ENCODE measurements around the gene ABCG4. TPM values are rescaled to one million over a fixed set of nuclear protein-coding genes. Genes with fewer than 3 reads are reported as not detected.
A peak's percentile ranks its signal among the peaks of the same experiment; 100 is the strongest.
"Not testable (repeated sequence)": the region's sequence is repeated elsewhere in the genome, so short reads cannot be mapped to it uniquely, and the experiment has no call there.

The ABCG4 gene
- total RNA-seq, 2 experiments from 2014 or later, result not detected

DNA sequence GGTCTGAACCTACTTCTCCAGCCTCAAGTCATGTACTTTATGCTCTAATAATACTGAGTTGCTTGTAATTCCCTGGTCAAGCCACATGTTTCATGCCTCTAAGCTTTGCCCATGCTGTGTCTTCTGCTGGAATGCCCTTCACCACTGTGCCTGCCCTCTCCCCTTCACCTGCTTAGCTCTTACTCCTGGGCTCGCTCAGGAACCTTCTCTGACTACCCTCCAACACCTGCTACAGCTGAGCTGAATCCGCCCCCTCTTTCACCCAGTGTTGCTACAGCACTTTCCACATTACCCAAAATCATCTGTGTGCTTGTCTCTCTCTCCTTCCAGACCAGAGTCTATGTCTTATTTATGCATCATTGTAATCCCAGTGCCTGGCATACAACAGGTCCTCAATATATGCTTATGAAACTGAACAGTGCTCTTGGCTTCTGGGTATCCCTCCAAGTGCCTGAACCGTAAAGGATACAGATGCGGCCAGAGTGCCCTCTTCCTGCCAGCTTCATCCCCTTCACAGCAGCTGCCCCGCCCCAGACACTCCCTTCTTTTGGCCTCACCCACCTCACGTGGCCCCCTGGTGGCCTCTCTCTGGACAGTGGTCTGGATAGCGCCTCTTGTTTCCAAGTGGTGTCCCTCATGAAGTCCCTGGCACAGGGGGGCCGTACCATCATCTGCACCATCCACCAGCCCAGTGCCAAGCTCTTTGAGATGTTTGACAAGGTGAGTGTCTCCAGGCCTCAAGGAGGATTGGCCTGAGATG lies 7.1 kb downstream of the ABCG4 start:
- intact Hi-C loops (cut with micrococcal nuclease), result no loop called here
- no peaks in the 10 kb centered on the region for H3K36me3 Mint-ChIP-seq
- H3K27ac Mint-ChIP-seq, result no peak overlapping the region
- CTCF ChIA-PET, result interaction anchor here (0.6 kb wide), 1 partner anchor 13 kb away, joined by 4 read pairs; the partner anchor contains the start of gene NLRX1
- DNase-seq, result peak; percentile 27
- H3K4me1 Mint-ChIP-seq (ENCODE audit: low read depth), result no peaks in the 10 kb centered on the region
- H3K27me3 Mint-ChIP-seq, result no peaks in the 10 kb centered on the region
- H3K9me3 Mint-ChIP-seq, result no peaks in the 10 kb centered on the region
- POLR2A ChIA-PET, result interaction anchor here (1.5 kb wide), 1 partner anchor 13 kb away, joined by 4 read pairs; no protein-coding TSS in a partner anchor
- H3K4me3 Mint-ChIP-seq, result no peak overlapping the region

DNA sequence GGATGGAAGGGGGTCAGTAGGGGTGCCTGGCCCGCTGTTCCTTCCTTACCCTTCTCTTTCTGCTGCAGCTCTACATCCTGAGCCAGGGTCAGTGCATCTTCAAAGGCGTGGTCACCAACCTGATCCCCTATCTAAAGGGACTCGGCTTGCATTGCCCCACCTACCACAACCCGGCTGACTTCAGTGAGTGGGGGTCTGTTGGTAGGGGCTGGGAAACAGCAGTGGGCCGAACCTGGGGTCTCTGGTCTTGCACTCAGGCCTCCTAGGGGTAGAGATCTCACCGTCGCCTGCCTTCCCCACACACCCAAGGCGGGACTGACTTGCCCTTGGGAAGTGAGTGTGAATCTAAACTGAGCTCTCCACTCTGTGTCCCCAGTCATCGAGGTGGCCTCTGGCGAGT lies 7.6 kb downstream of the ABCG4 start:
- Mint-ChIP-seq H3K27ac (no peak overlapping the region), H3K27me3 (no peaks in the 10 kb centered on the region), H3K9me3 (no peaks in the 10 kb centered on the region), H3K4me3 (no peak overlapping the region), H3K36me3 (no peaks in the 10 kb centered on the region), H3K4me1 (ENCODE audit: low read depth) (no peaks in the 10 kb centered on the region)
- ChIA-PET POLR2A (interaction anchor here (1.5 kb wide), 1 partner anchor 13 kb away, joined by 4 read pairs; no protein-coding TSS in a partner anchor), CTCF (interaction anchor here (4.1 kb wide), 1 partner anchor 13 kb away, joined by 19 read pairs; the partner anchor contains the start of gene NLRX1)
- no peak for DNase-seq
- intact Hi-C loops (cut with micrococcal nuclease), result no loop called here

DNA sequence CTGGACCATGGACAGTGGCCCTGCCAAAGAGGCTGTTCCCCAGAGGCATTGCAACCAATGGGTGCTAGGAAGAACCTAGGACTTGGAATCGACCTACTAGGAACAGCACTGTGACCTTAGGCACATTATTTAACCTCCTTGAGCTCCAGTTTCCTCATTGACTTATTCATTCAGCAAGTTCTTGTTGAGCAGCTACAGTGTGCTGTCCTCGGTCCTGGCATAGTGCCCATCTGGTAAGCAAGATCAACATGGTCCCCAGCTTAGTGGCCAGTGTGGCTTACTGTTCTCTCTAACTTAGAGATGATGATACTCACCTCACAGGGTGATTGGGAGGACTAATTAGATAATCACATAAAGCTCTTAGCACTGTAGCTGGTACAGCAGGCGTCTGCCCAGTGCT lies 8.2 kb downstream of the ABCG4 start:
- Mint-ChIP-seq H3K36me3 (no peaks in the 10 kb centered on the region), H3K4me1 (ENCODE audit: low read depth) (no peaks in the 10 kb centered on the region), H3K4me3 (no peak overlapping the region), H3K27me3 (no peaks in the 10 kb centered on the region), H3K9me3 (no peaks in the 10 kb centered on the region), H3K27ac (no peak overlapping the region)
- ChIA-PET POLR2A (interaction anchor here (0.6 kb wide), 1 partner anchor 144 kb away, joined by 3 read pairs; no protein-coding TSS in a partner anchor), CTCF (interaction anchor here (4.1 kb wide), 1 partner anchor 13 kb away, joined by 19 read pairs; the partner anchor contains the start of gene NLRX1)
- DNase-seq, result no peak
- intact Hi-C loops (cut with micrococcal nuclease), result no loop called here

DNA sequence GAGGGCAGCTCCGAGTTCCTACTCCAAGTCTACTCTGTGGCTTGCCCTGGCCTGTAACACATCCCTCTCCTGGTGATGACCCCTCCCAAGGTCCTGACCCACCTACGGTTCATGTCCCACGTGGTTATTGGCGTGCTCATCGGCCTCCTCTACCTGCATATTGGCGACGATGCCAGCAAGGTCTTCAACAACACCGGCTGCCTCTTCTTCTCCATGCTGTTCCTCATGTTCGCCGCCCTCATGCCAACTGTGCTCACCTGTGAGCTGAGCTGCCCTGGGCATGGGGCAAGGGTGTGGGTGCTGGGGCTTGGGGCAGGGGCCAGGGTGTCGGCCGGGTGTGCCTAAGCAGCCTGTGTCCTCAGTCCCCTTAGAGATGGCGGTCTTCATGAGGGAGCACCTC lies 9.6 kb downstream of the ABCG4 start:
- Mint-ChIP-seq H3K9me3 (no peaks in the 10 kb centered on the region), H3K4me3 (no peak overlapping the region), H3K36me3 (no peaks in the 10 kb centered on the region), H3K4me1 (ENCODE audit: low read depth) (no peaks in the 10 kb centered on the region), H3K27ac (no peak overlapping the region), H3K27me3 (no peaks in the 10 kb centered on the region)
- ChIA-PET CTCF (interaction anchor here (4.1 kb wide), 1 partner anchor 11 kb away, joined by 19 read pairs; the partner anchor contains the start of gene NLRX1), POLR2A (no interaction called here)
- DNase-seq, result no peak
- intact Hi-C loops (cut with micrococcal nuclease), result no loop called here

DNA sequence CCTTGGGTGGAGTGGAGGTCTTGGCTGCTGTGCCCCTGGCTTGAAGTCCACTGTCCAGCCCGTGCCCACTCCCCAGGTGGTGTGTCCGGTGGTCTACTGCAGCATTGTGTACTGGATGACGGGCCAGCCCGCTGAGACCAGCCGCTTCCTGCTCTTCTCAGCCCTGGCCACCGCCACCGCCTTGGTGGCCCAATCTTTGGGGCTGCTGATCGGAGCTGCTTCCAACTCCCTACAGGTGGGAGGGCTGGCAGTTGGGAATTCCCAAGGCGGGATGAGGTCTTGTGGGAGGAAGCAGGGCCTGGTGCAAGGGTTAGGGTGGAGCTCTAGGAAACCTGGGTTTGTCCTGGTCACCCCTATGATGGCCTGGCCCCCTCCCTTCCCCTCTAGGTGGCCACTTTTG lies 11.3 kb downstream of the ABCG4 start:
- intact Hi-C loops (cut with micrococcal nuclease), result no loop called here
- Mint-ChIP-seq H3K27me3 (no peaks in the 10 kb centered on the region), H3K9me3 (no peaks in the 10 kb centered on the region), H3K4me3 (no peak overlapping the region), H3K36me3 (no peaks in the 10 kb centered on the region), H3K4me1 (ENCODE audit: low read depth) (no peaks in the 10 kb centered on the region), H3K27ac (no peak overlapping the region)
- ChIA-PET CTCF (interaction anchor here (0.6 to 4.1 kb wide), 5 partner anchors 8 to 164 kb away, joined by 3 to 19 read pairs (median 3); partner anchors contain the start of gene NLRX1), POLR2A (interaction anchor here (1.2 kb wide), 1 partner anchor 9 kb away, joined by 3 read pairs; the partner anchor contains the start of gene NLRX1)
- no peak for DNase-seq

DNA sequence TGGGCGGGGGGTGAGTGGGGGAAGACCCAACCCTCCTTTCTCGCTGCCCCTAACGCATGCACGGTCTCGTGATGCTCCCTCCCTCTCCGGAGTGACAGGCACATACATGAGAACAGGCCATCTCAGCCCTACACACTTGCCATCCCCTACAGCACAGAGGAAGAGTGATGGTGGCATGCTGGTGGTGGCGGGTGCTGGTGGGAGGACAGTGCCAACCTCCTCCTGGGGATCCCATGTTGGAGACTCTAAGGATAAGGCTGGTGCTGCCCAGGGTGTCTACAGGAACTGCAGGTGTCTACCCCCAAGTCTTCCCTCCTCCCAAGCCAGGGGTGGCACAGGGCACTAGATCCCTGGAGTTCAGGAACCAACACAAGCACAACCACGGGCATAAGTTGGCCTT lies 13.0 kb downstream of the ABCG4 start:
- H3K4me3 Mint-ChIP-seq, result no peak overlapping the region
- ChIA-PET CTCF (no interaction called here), POLR2A (no interaction called here)
- intact Hi-C loops (cut with micrococcal nuclease), result no loop called here
- H3K36me3 Mint-ChIP-seq, result no peaks in the 10 kb centered on the region
- H3K4me1 Mint-ChIP-seq (ENCODE audit: low read depth), result no peaks in the 10 kb centered on the region
- no peaks in the 10 kb centered on the region for H3K9me3 Mint-ChIP-seq
- no peaks in the 10 kb centered on the region for H3K27me3 Mint-ChIP-seq
- H3K27ac Mint-ChIP-seq, result no peak overlapping the region
- DNase-seq, result no peak

DNA sequence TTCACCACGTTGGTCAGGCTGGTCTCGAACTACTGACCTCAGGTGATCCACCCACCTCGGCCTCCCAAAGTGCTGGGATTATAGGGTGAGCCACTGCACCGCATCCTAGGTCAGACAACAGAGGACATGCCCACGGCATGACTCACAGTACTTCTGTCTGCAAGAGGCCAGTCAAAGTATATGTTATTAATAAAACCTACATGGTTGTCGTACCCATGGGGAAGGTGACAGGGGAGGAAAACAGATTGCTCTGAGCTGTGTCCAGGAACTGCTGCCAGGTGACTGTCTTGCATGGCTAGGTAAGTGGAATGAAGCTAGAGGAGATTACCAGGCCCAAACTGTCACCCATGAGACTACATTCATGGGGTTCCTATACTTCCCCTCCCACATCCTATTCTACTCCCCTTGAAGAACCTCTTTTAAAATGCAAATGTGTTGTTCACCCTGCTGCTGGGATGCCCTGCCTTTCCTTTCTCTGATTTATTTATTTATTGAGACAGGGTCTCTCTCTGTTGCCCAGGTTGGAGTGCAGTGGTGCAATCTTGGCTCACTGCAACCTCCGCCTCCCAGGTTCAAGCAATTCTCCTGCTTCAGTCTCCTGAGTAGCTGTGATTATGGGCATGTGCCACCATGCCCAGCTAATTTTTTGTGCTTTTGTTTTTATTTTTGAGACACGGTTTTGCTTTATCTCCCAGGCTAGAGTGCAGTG lies 17.7 kb downstream of the ABCG4 start:
- Mint-ChIP-seq H3K27me3 (no peaks in the 10 kb centered on the region), H3K4me1 (ENCODE audit: low read depth) (peaks cover 11% of the 10 kb centered on the region), H3K4me3 (no peak overlapping the region), H3K27ac (no peak overlapping the region), H3K36me3 (no peaks in the 10 kb centered on the region), H3K9me3 (no peaks in the 10 kb centered on the region)
- ChIA-PET POLR2A (interaction anchor here (0.6 kb wide), 1 partner anchor 89 kb away, joined by 3 read pairs; no protein-coding TSS in a partner anchor), CTCF (no interaction called here)
- intact Hi-C loops (cut with micrococcal nuclease), result loop anchor here (5.0 kb wide), 2 partner anchors 64 to 156 kb away; partner anchors contain the start of gene DPAGT1
- DNase-seq, result no peak

DNA sequence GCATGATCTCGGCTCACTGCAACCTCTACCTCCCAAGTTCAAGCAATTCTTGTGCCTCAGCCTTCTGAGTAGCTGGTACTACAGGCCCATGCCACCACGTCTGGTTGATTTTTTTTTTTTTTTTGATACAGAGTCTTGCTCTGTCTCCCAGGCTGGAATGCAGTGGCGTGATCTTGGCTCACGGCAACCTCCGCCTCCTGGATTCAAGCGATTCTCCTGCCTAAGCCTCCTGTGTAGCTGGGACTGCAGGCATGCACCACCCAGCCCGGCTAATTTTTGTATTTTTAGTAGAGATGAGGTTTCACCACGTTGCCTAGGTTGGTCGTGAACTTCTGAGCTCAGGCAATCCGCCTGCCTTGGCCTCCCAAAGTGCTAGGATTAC lies 18.2 kb downstream of the ABCG4 start:
- intact Hi-C loops (cut with micrococcal nuclease), result loop anchor here (5.0 kb wide), 2 partner anchors 65 to 155 kb away; partner anchors contain the start of gene DPAGT1
- H3K9me3 Mint-ChIP-seq, CTCF ChIA-PET, DNase-seq, H3K27me3 Mint-ChIP-seq, H3K36me3 Mint-ChIP-seq, H3K27ac Mint-ChIP-seq, H3K4me3 Mint-ChIP-seq: not testable (repeated sequence)
- peaks cover 11% of the 10 kb centered on the region for H3K4me1 Mint-ChIP-seq (ENCODE audit: low read depth)
- POLR2A ChIA-PET, result interaction anchor here (0.6 kb wide), 1 partner anchor 89 kb away, joined by 3 read pairs; no protein-coding TSS in a partner anchor

DNA sequence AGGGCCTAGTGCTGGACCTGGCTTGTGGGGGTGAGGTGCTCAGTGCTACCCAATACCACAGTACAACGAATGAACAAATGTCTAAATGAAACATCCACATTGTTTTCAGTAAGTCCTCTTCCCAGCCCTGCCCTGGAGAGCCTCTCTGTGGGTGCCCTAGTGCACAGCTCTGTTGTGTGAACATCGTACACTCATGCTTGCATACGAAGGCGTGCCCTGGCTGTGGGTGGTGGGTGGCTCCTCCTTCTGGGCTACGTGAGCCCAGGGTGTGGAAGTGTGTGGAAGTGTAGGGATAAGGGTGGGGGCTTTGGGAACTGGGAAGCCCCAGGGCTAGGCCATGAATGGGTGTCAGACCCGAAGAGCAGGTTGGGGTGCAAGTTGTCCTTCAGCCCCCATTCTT lies 19.1 kb downstream of the ABCG4 start:
- Mint-ChIP-seq H3K27me3 (no peaks in the 10 kb centered on the region), H3K36me3 (no peaks in the 10 kb centered on the region), H3K27ac (peak overlapping the region; percentile 23), H3K4me3 (peak overlapping the region; percentile 89), H3K4me1 (ENCODE audit: low read depth) (peaks cover 11% of the 10 kb centered on the region), H3K9me3 (no peaks in the 10 kb centered on the region)
- DNase-seq, result no peak
- ChIA-PET CTCF (interaction anchor here (1.0 kb wide), 1 partner anchor 155 kb away, joined by 3 read pairs; no protein-coding TSS in a partner anchor), POLR2A (no interaction called here)
- intact Hi-C loops (cut with micrococcal nuclease), result loop anchor here (5.0 kb wide), 2 partner anchors 66 to 154 kb away; partner anchors contain the start of gene DPAGT1

DNA sequence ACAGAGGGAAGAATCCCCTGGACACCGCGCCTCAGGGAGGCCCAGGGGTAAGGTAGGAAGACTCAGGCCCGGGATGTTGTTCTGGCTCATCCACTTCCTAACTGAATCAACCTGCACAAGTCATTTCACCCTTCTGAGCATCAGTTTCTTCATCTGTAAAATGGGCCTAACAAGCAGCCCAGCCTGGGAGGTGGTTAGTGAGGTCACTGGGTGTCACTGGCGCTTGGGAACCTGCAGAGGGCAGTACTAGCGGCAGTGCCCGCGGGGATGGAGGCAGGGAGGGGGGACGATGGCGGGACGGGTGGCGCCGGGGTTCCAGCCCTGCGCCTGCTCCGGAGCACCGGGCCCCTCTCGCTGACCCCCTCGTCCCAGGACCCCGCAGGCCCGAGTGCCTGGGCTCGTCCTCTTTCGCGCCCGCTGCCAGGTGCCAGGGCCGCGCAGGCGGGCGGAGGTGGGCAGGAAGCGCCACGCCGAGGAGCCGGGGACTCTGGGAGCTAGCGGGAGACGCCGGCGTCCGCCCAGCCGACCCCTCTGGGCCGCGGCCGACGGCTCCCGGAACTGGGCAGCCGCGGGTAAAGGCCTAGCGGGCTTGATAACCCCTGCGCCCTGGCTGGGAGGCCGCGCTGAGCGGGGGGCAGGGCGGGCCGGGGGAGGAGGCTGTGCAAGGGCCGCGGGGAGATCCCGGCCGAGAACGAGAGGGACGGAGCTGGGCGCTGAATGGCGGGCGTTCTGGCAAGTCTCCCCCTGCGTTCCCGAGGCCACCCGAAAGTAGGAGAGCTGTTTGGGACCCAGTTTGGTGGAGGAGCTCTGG lies 19.8 kb downstream of the ABCG4 start, which contains the start of gene NLRX1:
NLRX1 (plus strand) TSS at position 255 of the 811 bp plus-strand sequence. CDS start 2,679 bp downstream, outside the sequence.
- Mint-ChIP-seq H3K9me3 (no peaks in the 10 kb centered on the region), H3K36me3 (no peaks in the 10 kb centered on the region), H3K4me1 (ENCODE audit: low read depth) (peaks cover 11% of the 10 kb centered on the region), H3K4me3 (peak within 1 kb of the TSS; percentile 89), H3K27me3 (no peaks in the 10 kb centered on the region), H3K27ac (peak within 1 kb of the TSS; percentile 82)
- peak; percentile 91 for DNase-seq
- intact Hi-C loops (cut with micrococcal nuclease), result loop anchor here (1.0 to 5.0 kb wide), 3 partner anchors 29 to 154 kb away; partner anchors contain the start of gene DPAGT1
- CTCF ChIA-PET, result interaction anchor here (0.6 to 3.2 kb wide), 32 partner anchors 10 to 187 kb away, joined by 3 to 37 read pairs (median 4); partner anchors contain the start of genes DPAGT1, HINFP and HYOU1
- POLR2A ChIA-PET, result interaction anchor here (0.6 to 1.5 kb wide), 9 partner anchors 8 to 101 kb away, joined by 3 to 6 read pairs (median 4); partner anchors contain the start of genes CBL, DPAGT1, HMBS and VPS11

DNA sequence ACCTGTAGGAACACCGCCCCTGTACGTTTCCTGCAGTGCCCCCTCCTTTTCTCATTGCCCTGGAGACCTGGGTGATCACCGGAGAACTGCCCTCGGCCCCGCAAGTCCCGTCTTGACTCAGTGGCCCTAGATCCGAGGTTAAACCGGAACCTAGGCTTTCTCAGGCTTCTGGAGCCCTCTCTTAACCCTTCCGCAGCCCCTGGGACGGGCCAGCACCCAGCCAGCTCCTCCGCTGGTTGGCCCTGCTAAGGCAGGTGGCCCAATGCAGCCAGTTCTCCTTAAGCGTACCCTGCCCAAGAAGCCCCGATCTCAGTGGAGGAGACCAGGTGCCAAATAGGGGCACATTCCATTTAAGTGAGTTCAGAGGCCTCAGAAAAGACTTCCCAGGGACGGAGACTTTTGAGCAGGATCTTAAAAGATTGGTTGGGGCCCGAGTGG lies 20.4 kb downstream of the ABCG4 start:
- POLR2A ChIA-PET, result interaction anchor here (0.6 to 1.5 kb wide), 9 partner anchors 9 to 102 kb away, joined by 3 to 6 read pairs (median 4); partner anchors contain the start of genes CBL, DPAGT1, HMBS and VPS11
- H3K36me3 Mint-ChIP-seq, result no peaks in the 10 kb centered on the region

More for the DNA sequence above, 20.4 kb downstream of the ABCG4 start:
- Mint-ChIP-seq H3K4me1 (ENCODE audit: low read depth) (peaks cover 11% of the 10 kb centered on the region), H3K27me3 (no peaks in the 10 kb centered on the region), H3K27ac (peak overlapping the region; percentile 82), H3K4me3 (peak overlapping the region; percentile 89), H3K9me3 (no peaks in the 10 kb centered on the region)
- CTCF ChIA-PET, result interaction anchor here (0.6 to 3.2 kb wide), 31 partner anchors 10 to 187 kb away, joined by 3 to 37 read pairs (median 4); partner anchors contain the start of genes DPAGT1, HINFP and HYOU1
- intact Hi-C loops (cut with micrococcal nuclease), result loop anchor here (1.0 to 5.0 kb wide), 3 partner anchors 28 to 153 kb away; partner anchors contain the start of gene DPAGT1
- peak; percentile 69 for DNase-seq
